Hepatocyte (in vitro differentiated cells): ENCODE data around the gene LENG8. TPM values are rescaled to one million over a fixed set of nuclear protein-coding genes. Genes with fewer than 3 reads are reported as not detected.

Experiments used
- DNase-seq: peaks from one replicate; pipeline ENCODE4 v3.0.0-alpha.2; 2016; ENCODE audit warnings: low spot score
- H2AFZ ChIP-seq: fragments of 200-600 bp; sonication (generic); 2 replicates; pipeline ENCODE4 v1.6.0; 2016; ENCODE audit warnings: antibody characterized with exemption, mild to moderate bottlenecking
- H3K27ac ChIP-seq: fragments of 200-600 bp; sonication (generic); 2 replicates; pipeline ENCODE4 v1.5.1; 2016; ENCODE audit warnings: mild to moderate bottlenecking
- H3K27me3 ChIP-seq: fragments of 200-600 bp; sonication (generic); 2 replicates; pipeline ENCODE4 v1.6.1; 2016
- H3K36me3 ChIP-seq: fragments of 200-600 bp; sonication (generic); replicated peaks from 2 replicates; pipeline ENCODE4 v1.5.1; 2016; ENCODE audit warnings: low read depth; ENCODE audit not compliant: insufficient read depth
- H3K4me1 ChIP-seq: fragments of 200-600 bp; sonication (generic); 2 replicates; pipeline ENCODE4 v1.5.1; 2016; ENCODE audit warnings: mild to moderate bottlenecking, moderate library complexity; ENCODE audit not compliant: insufficient read depth
- H3K4me2 ChIP-seq: fragments of 200-600 bp; sonication (generic); 2 replicates; pipeline ENCODE4 v1.6.0; 2016
- H3K4me3 ChIP-seq: fragments of 200-600 bp; sonication (generic); 2 replicates; pipeline ENCODE4 v1.5.1; 2016; ENCODE audit warnings: mild to moderate bottlenecking
- H3K79me2 ChIP-seq: fragments of 200-600 bp; sonication (generic); 2 replicates; pipeline ENCODE4 v1.6.0; 2017; ENCODE audit warnings: mild to moderate bottlenecking
- H3K9me2 ChIP-seq: fragments of 200-600 bp; sonication (generic); replicated peaks from 2 replicates; pipeline ENCODE4 v1.6.0; 2017; ENCODE audit warnings: mild to moderate bottlenecking; ENCODE audit not compliant: insufficient read depth
- H3K9me3 ChIP-seq: fragments of 200-600 bp; sonication (generic); 2 replicates; pipeline ENCODE4 v1.5.1; 2016; ENCODE audit warnings: low read depth, mild to moderate bottlenecking
- H4K20me1 ChIP-seq: fragments of 200-600 bp; sonication (generic); 2 replicates; pipeline ENCODE4 v1.6.0; 2016; ENCODE audit warnings: mild to moderate bottlenecking; ENCODE audit not compliant: insufficient read depth, poor library complexity, severe bottlenecking
- CTCF ChIP-seq: fragments of 200-600 bp; sonication (generic); IDR thresholded peaks from 2 replicates; pipeline ENCODE4 v1.5.1; 2016; ENCODE audit warnings: antibody characterized with exemption, mild to moderate bottlenecking; ENCODE audit not compliant: poor library complexity
- EZH2 ChIP-seq: fragments of 200-600 bp; sonication (generic); IDR thresholded peaks from 2 replicates; pipeline ENCODE4 v1.6.1; 2016; ENCODE audit warnings: antibody characterized with exemption, mild to moderate bottlenecking, borderline replicate concordance
- EZH2phosphoT487 ChIP-seq: fragments of 200-600 bp; sonication (generic); IDR thresholded peaks from one replicate; pipeline ENCODE4 v1.6.1; 2018; ENCODE audit warnings: antibody characterized with exemption, mild to moderate bottlenecking, low read depth, moderate library complexity; ENCODE audit not compliant: unreplicated experiment, severe bottlenecking
- WGBS: methylation state at CpG from one replicate; pipeline ENCODE4 v1.1.6; 2016; ENCODE audit warnings: low lambda C conversion rate; ENCODE audit errors: missing lambda C conversion rate; 5-methylcytosine and 5-hydroxymethylcytosine counted together
- polyA plus RNA-seq: library from polyadenylated mRNA; unstranded; fragments of >200 nt; fragmentation: Nextera tagmentation; extraction: Ambion mirVana; gene quantifications from 2 replicates; pipeline ENCODE4 v1.2.1, GENCODE V29; 2016
- total RNA-seq: library from RNA; depleted of rRNA; stranded (reverse); fragments of >200 nt; gene quantifications from 2 replicates; pipeline ENCODE4 v1.2.3, GENCODE V29; 2014

Gene LENG8
- 36.6 and 40.9 TPM in 2 replicates for total RNA-seq
- 54.0 and 69.7 TPM in 2 replicates for polyA plus RNA-seq

GRCh38 chr19:54448774-54449700 is at the start of gene LENG8:
TSS of gene LENG8 (plus strand) at chr19:54449199. CDS start at chr19:54451345, 2,146 bp downstream.
- peaks cover 24% of the 10 kb centered on the region for H3K4me1 ChIP-seq
- H3K79me2 ChIP-seq: peaks cover 78% of the 10 kb centered on the region
- H3K4me3 ChIP-seq: peak within 1 kb of the TSS; percentile 78
- no peaks in the 10 kb centered on the region for H3K9me3 ChIP-seq
- peak within 1 kb of the TSS; percentile 65 for H2AFZ ChIP-seq
- under 1% methylated on average over 62 of the region's 96 CpGs for WGBS
- H3K4me2 ChIP-seq: peak within 1 kb of the TSS; percentile 97
- H3K9me2 ChIP-seq: no peaks in the 10 kb centered on the region
- H3K27me3 ChIP-seq: no peaks in the 10 kb centered on the region
- H3K36me3 ChIP-seq: no peaks in the 10 kb centered on the region
- peak within 1 kb of the TSS; percentile 98 for H3K27ac ChIP-seq
- DNase-seq: peak; percentile 99
- H4K20me1 ChIP-seq: peaks cover 47% of the 10 kb centered on the region
- TF ChIP-seq CTCF (no peak), EZH2phosphoT487 (no peak), EZH2 (no peak)

GRCh38 chr19:54400913-54401312 is 48.1 kb upstream of the LENG8 start:
- no peaks in the 10 kb centered on the region for H3K27me3 ChIP-seq
- H3K36me3 ChIP-seq: no peaks in the 10 kb centered on the region
- H3K9me2 ChIP-seq: no peaks in the 10 kb centered on the region
- no peaks in the 10 kb centered on the region for H3K79me2 ChIP-seq
- no peak overlapping the region for H2AFZ ChIP-seq
- DNase-seq: no peak
- H4K20me1 ChIP-seq: no peaks in the 10 kb centered on the region
- no peaks in the 10 kb centered on the region for H3K4me1 ChIP-seq
- WGBS: 84% methylated on average over 6 of the region's 6 CpGs
- H3K4me3 ChIP-seq: no peak overlapping the region
- no peaks in the 10 kb centered on the region for H3K9me3 ChIP-seq
- no peak overlapping the region for H3K27ac ChIP-seq
- TF ChIP-seq EZH2 (no peak), EZH2phosphoT487 (no peak)
- no peak overlapping the region for H3K4me2 ChIP-seq

GRCh38 chr19:54403054-54403453 is 45.9 kb upstream of the LENG8 start:
- 71% methylated on average over 8 of the region's 8 CpGs for WGBS
- H2AFZ ChIP-seq: no peak overlapping the region
- no peak for DNase-seq
- H3K27me3 ChIP-seq: no peaks in the 10 kb centered on the region
- TF ChIP-seq CTCF (no peak), EZH2 (no peak), EZH2phosphoT487 (no peak)
- H3K4me2 ChIP-seq: no peak overlapping the region
- no peak overlapping the region for H3K4me3 ChIP-seq
- H3K36me3 ChIP-seq: no peaks in the 10 kb centered on the region
- H3K4me1 ChIP-seq: no peaks in the 10 kb centered on the region
- no peaks in the 10 kb centered on the region for H3K79me2 ChIP-seq
- no peaks in the 10 kb centered on the region for H3K9me3 ChIP-seq
- no peaks in the 10 kb centered on the region for H3K9me2 ChIP-seq
- no peaks in the 10 kb centered on the region for H4K20me1 ChIP-seq
- no peak overlapping the region for H3K27ac ChIP-seq

- Histone ChIP-seq H2AFZ (no peak overlapping the region), H3K4me3 (no peak overlapping the region), H3K4me1 (no peaks in the 10 kb centered on the region), H3K36me3 (no peaks in the 10 kb centered on the region), H3K9me2 (no peaks in the 10 kb centered on the region), H3K79me2 (no peaks in the 10 kb centered on the region), H3K27ac (no peak overlapping the region), H3K9me3 (no peaks in the 10 kb centered on the region), H3K4me2 (no peak overlapping the region), H4K20me1 (no peaks in the 10 kb centered on the region), H3K27me3 (no peaks in the 10 kb centered on the region)
- no peak for TF ChIP-seq EZH2
- TF ChIP-seq CTCF: no peak
- TF ChIP-seq EZH2phosphoT487: no peak
- DNase-seq: no peak
Observed at GRCh38 chr19:54405628-54406027, 43.4 kb upstream of the LENG8 start.
